Neural cell (in vitro differentiated cells): Measurements from ENCODE around the gene DYNLT4. TPM values are rescaled to one million over a fixed set of nuclear protein-coding genes. Genes with fewer than 3 reads are reported as not detected.

Experiments
- H2AFZ ChIP-seq: fragments of 200-600, 300-800 bp; sonication (generic), shearing (Covaris generic); 2 replicates; pipeline ENCODE4 v1.6.0; 2014; ENCODE audit warnings: low read depth, mild to moderate bottlenecking, antibody characterized with exemption, low read length, moderate library complexity
- H3F3A ChIP-seq: fragments of 200-600 bp; shearing (Covaris generic); 2 replicates; pipeline ENCODE4 v1.6.1; 2016; ENCODE audit warnings: mild to moderate bottlenecking, moderate library complexity, mixed read lengths, antibody characterized with exemption, low read length; ENCODE audit not compliant: insufficient read depth, poor library complexity, severe bottlenecking
- H3K27ac ChIP-seq: fragments of 200-600, 300-800 bp; sonication (generic), shearing (Covaris generic); 2 replicates; pipeline ENCODE4 v1.5.1; 2014; ENCODE audit warnings: mild to moderate bottlenecking, low read length, moderate library complexity
- H3K27me3 ChIP-seq: fragments of 300-800, 200-600 bp; sonication (generic), shearing (Covaris generic); 2 replicates; pipeline ENCODE4 v1.6.0; 2014; ENCODE audit warnings: mild to moderate bottlenecking, low read depth, low read length, moderate library complexity; ENCODE audit not compliant: insufficient read depth
- H3K36me3 ChIP-seq: fragments of 300-800, 200-600 bp; sonication (generic), shearing (Covaris generic); 2 replicates; pipeline ENCODE4 v1.5.1; 2014; ENCODE audit warnings: mild to moderate bottlenecking, antibody characterized with exemption, low read length, moderate library complexity; ENCODE audit not compliant: insufficient read depth
- H3K4me2 ChIP-seq: fragments of 300-800, 200-600 bp; sonication (generic), shearing (Covaris generic); 2 replicates; pipeline ENCODE4 v1.6.0; 2014; ENCODE audit warnings: mild to moderate bottlenecking, low read length
- H3K4me3 ChIP-seq: fragments of 300-800, 200-600 bp; sonication (generic), shearing (Covaris generic); 2 replicates; pipeline ENCODE4 v1.5.1; 2014; ENCODE audit warnings: mild to moderate bottlenecking, low read length, moderate library complexity
- H3K79me2 ChIP-seq: fragments of 200-600 bp; shearing (Covaris generic); replicated peaks from 2 replicates; pipeline ENCODE4 v1.6.0; 2014; ENCODE audit warnings: mild to moderate bottlenecking, low read length, moderate library complexity; ENCODE audit not compliant: insufficient read depth
- H3K9ac ChIP-seq: fragments of 300-800, 200-600 bp; sonication (generic), shearing (Covaris generic); 2 replicates; pipeline ENCODE4 v1.6.1; 2016; ENCODE audit warnings: mild to moderate bottlenecking, low read length, mixed read lengths
- H3K9me2 ChIP-seq: fragments of 200-600 bp; shearing (Covaris generic); 2 replicates; pipeline ENCODE4 v1.6.1; 2016; ENCODE audit warnings: mild to moderate bottlenecking, low read length, mixed read lengths; ENCODE audit not compliant: insufficient read depth
- H3K9me3 ChIP-seq: fragments of 200-600, 300-800 bp; sonication (generic), shearing (Covaris generic); 2 replicates; pipeline ENCODE4 v1.6.1; 2016; ENCODE audit warnings: mild to moderate bottlenecking, mixed run types, low read length, moderate library complexity, mixed read lengths
- H4K20me1 ChIP-seq: fragments of 200-600 bp; shearing (Covaris generic); 2 replicates; pipeline ENCODE4 v1.6.1; 2016; ENCODE audit warnings: mild to moderate bottlenecking, mixed run types; ENCODE audit not compliant: insufficient read depth
- EP300 ChIP-seq: fragments of 450-650 bp; conservative IDR thresholded peaks from 2 replicates; pipeline ENCODE4 v1.6.1; 2014; ENCODE audit warnings: antibody characterized with exemption, mild to moderate bottlenecking, moderate library complexity; ENCODE audit not compliant: poor library complexity, severe bottlenecking
- EZH2 ChIP-seq: fragments of 200-600, 300-800 bp; shearing (Covaris generic), sonication (generic); IDR thresholded peaks from 2 replicates; pipeline ENCODE4 v1.6.1; 2014; ENCODE audit warnings: antibody characterized with exemption, low read length, borderline replicate concordance, mild to moderate bottlenecking; ENCODE audit not compliant: insufficient read depth, poor library complexity, severe bottlenecking
- MXI1 ChIP-seq: fragments of 450-650 bp; conservative IDR thresholded peaks from 2 replicates; pipeline ENCODE4 v1.6.1; 2014; ENCODE audit warnings: antibody characterized with exemption, mild to moderate bottlenecking; ENCODE audit not compliant: poor library complexity, severe bottlenecking
- POLR2AphosphoS5 ChIP-seq: IDR thresholded peaks from 2 replicates; pipeline ENCODE4 v1.6.1; 2012
- RAD21 ChIP-seq: fragments of 450-650 bp; conservative IDR thresholded peaks from 2 replicates; pipeline ENCODE4 v1.6.1; 2014; ENCODE audit warnings: antibody characterized with exemption, mild to moderate bottlenecking, moderate library complexity
- SMC3 ChIP-seq: fragments of 450-650 bp; conservative IDR thresholded peaks from 2 replicates; pipeline ENCODE4 v1.6.1; 2014; ENCODE audit warnings: antibody characterized with exemption, mild to moderate bottlenecking, moderate library complexity; ENCODE audit not compliant: poor library complexity
- TAF1 ChIP-seq: IDR thresholded peaks from 2 replicates; pipeline ENCODE4 v1.6.1; 2012; ENCODE audit warnings: low read depth
- polyA plus RNA-seq: library from polyadenylated mRNA; depleted of rRNA; stranded (reverse); fragments of >200 nt; gene quantifications from 2 replicates; pipeline ENCODE4 v1.2.3, GENCODE V29; 2014
- TF ChIP-seq, protein P1 (sequence below): fragments of 450-650 bp; IDR thresholded peaks from 2 replicates; pipeline ENCODE4 v1.5.1; 2014; ENCODE audit warnings: antibody characterized with exemption, mild to moderate bottlenecking, moderate library complexity; ENCODE audit not compliant: poor library complexity, severe bottlenecking
- TF ChIP-seq, protein P2 (sequence below): IDR thresholded peaks from 2 replicates; pipeline ENCODE4 v1.6.1; 2012; ENCODE audit warnings: borderline replicate concordance

DYNLT4 gene
- polyA plus RNA-seq, 1 donor from 2014 or later: not detected

DNA sequence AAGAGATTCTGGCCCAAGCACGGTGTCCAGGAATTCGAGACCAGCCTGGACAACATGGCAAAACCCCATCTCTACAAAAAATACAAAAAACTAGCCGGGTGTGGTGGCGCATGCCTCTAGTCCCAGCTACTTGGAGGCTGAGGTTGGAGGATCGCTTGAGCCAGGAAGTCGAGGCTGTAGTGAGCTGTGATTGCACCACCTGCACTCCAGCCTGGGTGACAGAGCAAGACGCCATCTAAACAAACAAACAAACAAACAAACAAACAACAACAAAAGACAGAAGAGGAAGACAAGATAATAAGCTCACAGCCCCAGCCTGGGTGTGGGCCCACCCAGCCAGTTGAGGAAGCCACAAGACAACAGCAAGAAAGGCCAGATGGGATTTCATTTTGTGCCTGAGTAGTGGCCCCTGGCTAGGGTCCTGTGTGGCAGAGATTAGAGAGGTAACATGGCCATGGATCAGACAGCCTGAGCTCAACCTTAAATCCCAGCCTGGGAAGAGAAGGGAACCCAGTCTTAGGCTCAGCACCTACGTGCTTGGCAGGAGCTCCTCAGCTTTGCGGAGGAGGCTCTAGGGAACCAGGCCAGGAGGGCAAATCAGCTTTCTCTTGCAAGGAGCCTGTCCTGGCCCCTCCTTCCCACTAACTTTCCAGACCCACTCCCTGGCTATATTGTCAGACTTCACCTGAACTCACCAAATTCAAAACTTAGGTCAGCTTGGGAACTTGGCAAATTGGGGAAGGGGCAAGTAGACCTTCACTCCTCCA is 14.2 kb downstream of the DYNLT4 start:
- no peak for TF ChIP-seq RAD21
- no peak for TF ChIP-seq POLR2AphosphoS5
- TF ChIP-seq EP300: no peak
- TF ChIP-seq MXI1: no peak
- TF ChIP-seq, protein P1, sequence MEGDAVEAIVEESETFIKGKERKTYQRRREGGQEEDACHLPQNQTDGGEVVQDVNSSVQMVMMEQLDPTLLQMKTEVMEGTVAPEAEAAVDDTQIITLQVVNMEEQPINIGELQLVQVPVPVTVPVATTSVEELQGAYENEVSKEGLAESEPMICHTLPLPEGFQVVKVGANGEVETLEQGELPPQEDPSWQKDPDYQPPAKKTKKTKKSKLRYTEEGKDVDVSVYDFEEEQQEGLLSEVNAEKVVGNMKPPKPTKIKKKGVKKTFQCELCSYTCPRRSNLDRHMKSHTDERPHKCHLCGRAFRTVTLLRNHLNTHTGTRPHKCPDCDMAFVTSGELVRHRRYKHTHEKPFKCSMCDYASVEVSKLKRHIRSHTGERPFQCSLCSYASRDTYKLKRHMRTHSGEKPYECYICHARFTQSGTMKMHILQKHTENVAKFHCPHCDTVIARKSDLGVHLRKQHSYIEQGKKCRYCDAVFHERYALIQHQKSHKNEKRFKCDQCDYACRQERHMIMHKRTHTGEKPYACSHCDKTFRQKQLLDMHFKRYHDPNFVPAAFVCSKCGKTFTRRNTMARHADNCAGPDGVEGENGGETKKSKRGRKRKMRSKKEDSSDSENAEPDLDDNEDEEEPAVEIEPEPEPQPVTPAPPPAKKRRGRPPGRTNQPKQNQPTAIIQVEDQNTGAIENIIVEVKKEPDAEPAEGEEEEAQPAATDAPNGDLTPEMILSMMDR: no peak
- TF ChIP-seq, protein P2, sequence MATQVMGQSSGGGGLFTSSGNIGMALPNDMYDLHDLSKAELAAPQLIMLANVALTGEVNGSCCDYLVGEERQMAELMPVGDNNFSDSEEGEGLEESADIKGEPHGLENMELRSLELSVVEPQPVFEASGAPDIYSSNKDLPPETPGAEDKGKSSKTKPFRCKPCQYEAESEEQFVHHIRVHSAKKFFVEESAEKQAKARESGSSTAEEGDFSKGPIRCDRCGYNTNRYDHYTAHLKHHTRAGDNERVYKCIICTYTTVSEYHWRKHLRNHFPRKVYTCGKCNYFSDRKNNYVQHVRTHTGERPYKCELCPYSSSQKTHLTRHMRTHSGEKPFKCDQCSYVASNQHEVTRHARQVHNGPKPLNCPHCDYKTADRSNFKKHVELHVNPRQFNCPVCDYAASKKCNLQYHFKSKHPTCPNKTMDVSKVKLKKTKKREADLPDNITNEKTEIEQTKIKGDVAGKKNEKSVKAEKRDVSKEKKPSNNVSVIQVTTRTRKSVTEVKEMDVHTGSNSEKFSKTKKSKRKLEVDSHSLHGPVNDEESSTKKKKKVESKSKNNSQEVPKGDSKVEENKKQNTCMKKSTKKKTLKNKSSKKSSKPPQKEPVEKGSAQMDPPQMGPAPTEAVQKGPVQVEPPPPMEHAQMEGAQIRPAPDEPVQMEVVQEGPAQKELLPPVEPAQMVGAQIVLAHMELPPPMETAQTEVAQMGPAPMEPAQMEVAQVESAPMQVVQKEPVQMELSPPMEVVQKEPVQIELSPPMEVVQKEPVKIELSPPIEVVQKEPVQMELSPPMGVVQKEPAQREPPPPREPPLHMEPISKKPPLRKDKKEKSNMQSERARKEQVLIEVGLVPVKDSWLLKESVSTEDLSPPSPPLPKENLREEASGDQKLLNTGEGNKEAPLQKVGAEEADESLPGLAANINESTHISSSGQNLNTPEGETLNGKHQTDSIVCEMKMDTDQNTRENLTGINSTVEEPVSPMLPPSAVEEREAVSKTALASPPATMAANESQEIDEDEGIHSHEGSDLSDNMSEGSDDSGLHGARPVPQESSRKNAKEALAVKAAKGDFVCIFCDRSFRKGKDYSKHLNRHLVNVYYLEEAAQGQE: no peak
- TF ChIP-seq EZH2: no peak
- TF ChIP-seq SMC3: no peak
- TF ChIP-seq TAF1: no peak
- Histone ChIP-seq H3K9me2 (no peaks in the 10 kb centered on the region), H3K4me3 (no peak overlapping the region), H3K79me2 (no peaks in the 10 kb centered on the region), H2AFZ (no peak overlapping the region), H3K36me3 (no peaks in the 10 kb centered on the region), H3K27me3 (no peaks in the 10 kb centered on the region), H3F3A (no peaks in the 10 kb centered on the region), H3K27ac (no peak overlapping the region), H3K4me2 (no peak overlapping the region), H3K9me3 (no peaks in the 10 kb centered on the region), H3K9ac (no peak overlapping the region), H4K20me1 (no peaks in the 10 kb centered on the region)

DNA sequence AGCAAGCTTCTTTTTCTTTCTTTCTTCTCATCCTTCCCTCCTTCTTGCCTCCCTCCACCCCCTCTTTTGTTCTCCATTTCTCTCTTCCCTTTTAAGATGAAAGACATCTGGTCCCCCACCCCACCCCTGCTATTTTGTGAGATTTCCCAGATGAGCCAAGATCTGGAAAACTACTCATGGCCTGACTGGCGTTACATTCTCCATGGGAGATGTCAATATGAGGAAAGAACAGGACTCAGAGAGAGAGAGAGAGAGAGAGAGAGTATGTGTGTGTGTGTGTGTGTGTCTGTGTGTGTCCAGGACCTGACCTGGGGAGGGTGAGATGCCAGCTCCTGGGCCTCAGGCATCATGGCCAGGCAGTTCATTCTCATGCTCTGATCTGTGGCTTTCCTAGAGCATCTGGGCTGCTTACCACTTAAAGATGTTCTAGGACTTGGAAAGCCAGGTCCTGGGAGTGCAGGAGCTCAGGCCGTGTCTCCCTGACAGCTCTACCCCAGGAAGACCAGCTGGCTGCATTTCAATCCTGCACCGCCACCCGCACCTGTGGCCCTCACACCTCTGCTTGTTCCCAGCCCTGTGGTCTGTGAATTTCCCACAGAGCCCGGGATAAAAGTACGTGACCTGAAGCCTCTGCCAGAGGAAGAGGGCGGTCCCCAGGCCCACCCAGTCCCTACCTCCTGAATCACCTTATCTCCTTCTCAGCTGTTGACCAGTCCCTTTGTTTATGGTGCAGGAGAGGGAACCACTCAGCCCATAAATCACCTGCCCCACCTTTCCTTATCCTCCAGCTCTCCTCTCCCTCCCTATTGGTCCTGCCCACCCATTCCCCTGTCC is 16.0 kb downstream of the DYNLT4 start:
- Histone ChIP-seq H3F3A (no peaks in the 10 kb centered on the region), H3K9me2 (no peaks in the 10 kb centered on the region), H3K36me3 (no peaks in the 10 kb centered on the region), H3K27ac (no peak overlapping the region), H3K4me3 (no peak overlapping the region), H4K20me1 (no peaks in the 10 kb centered on the region), H3K9ac (no peak overlapping the region), H2AFZ (no peak overlapping the region), H3K9me3 (no peaks in the 10 kb centered on the region), H3K27me3 (no peaks in the 10 kb centered on the region), H3K79me2 (no peaks in the 10 kb centered on the region), H3K4me2 (no peak overlapping the region)
- no peak for TF ChIP-seq RAD21
